ENCODE measurements around the gene CEP78. TPM values are rescaled to one million over a fixed set of nuclear protein-coding genes. Genes with fewer than 3 reads are reported as not detected.
"Not testable (repeated sequence)": the region's sequence is repeated elsewhere in the genome, so short reads cannot be mapped to it uniquely, and the experiment has no call there.

The CEP78 gene
- total RNA-seq, 2 experiments from 2014 or later: 10.5 to 12.1 TPM

DNA sequence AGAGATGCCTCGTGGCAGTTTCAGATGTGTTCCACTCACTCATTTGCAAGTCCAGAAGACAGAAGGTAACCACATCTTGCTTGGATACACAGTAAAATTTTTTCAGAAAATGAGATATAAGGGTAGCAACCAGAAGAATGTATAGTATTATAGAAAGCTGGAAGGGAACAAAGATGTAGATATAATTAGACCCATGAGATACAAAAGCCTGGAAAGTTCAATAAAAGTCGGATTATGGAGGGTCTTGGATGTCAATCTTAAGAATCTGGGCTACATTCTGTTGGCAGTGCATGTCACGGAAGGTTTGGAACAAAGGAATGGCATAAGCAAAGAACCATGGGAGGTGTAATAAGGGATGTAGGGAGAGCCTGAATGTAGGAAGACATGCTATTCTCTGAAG is 5.1 kb upstream of the CEP78 start:
- Mint-ChIP-seq H3K27me3 (peaks cover 8% of the 10 kb centered on the region), H3K27ac (no peak overlapping the region), H3K9me3 (no peaks in the 10 kb centered on the region), H3K4me3 (no peak overlapping the region), H3K4me1 (ENCODE audit: low read depth) (peaks cover 2% of the 10 kb centered on the region), H3K36me3 (ENCODE audit: low read depth) (peaks cover 2% of the 10 kb centered on the region)
- no peak for DNase-seq
- ChIA-PET POLR2A (interaction anchor here (0.5 kb wide), 1 partner anchor 1414 kb away, joined by 3 read pairs; no protein-coding TSS in a partner anchor), CTCF (no interaction called here)
- ATAC-seq (ENCODE audit: poor library complexity): no peak
- H3K27ac ChIP-seq (ENCODE audit: low read depth in 1 of 2, low read length in 2 of 2): no peak overlapping the region
- no peaks in the 10 kb centered on the region for H3K9me3 ChIP-seq (ENCODE audit: control insufficient read depth in 1 of 2, insufficient read depth in 1 of 2, low read length in 2 of 2)
- intact Hi-C loops (cut with DNase I, micrococcal nuclease): no loop called here
- H3K36me3 ChIP-seq (ENCODE audit: insufficient read depth, low read length): no peaks in the 10 kb centered on the region
- TF ChIP-seq, protein P1, sequence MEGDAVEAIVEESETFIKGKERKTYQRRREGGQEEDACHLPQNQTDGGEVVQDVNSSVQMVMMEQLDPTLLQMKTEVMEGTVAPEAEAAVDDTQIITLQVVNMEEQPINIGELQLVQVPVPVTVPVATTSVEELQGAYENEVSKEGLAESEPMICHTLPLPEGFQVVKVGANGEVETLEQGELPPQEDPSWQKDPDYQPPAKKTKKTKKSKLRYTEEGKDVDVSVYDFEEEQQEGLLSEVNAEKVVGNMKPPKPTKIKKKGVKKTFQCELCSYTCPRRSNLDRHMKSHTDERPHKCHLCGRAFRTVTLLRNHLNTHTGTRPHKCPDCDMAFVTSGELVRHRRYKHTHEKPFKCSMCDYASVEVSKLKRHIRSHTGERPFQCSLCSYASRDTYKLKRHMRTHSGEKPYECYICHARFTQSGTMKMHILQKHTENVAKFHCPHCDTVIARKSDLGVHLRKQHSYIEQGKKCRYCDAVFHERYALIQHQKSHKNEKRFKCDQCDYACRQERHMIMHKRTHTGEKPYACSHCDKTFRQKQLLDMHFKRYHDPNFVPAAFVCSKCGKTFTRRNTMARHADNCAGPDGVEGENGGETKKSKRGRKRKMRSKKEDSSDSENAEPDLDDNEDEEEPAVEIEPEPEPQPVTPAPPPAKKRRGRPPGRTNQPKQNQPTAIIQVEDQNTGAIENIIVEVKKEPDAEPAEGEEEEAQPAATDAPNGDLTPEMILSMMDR (IDR thresholded peaks at IDR 0.05): no peak
- H3K4me3 ChIP-seq (ENCODE audit: low read length): no peak overlapping the region
- peaks cover 5% of the 10 kb centered on the region for H3K4me1 ChIP-seq (ENCODE audit: insufficient read depth, low read length)
- H3K27me3 ChIP-seq (ENCODE audit: control insufficient read depth in 1 of 2, insufficient read depth in 2 of 2, low read length in 2 of 2): no peaks in the 10 kb centered on the region

DNA sequence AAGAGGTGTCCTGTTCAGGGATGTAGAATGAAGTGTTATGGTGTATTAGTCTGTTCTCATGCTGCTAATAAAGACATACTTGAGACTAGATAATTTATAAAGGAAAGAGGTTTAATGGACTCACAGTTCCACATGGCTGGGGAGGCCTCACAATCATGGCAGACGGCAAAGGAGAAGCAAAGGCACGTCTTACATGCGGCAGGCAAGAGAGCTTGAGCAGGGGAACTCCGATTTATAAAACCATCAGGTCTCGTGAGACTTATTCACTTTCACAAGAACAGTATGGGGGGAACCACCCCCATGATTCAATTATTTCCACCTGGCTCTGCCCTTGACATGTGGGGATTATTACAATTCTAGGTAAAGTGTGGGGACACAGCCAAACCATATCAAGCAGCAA is 3.4 kb upstream of the CEP78 start:
- intact Hi-C loops (cut with DNase I, micrococcal nuclease); DNase-seq; H3K36me3 ChIP-seq (ENCODE audit: insufficient read depth, low read length); H3K27ac Mint-ChIP-seq; H3K27me3 Mint-ChIP-seq; H3K4me3 ChIP-seq (ENCODE audit: low read length); H3K27me3 ChIP-seq (ENCODE audit: control insufficient read depth in 1 of 2, insufficient read depth in 2 of 2, low read length in 2 of 2); H3K4me3 Mint-ChIP-seq; CTCF ChIA-PET; H3K9me3 ChIP-seq (ENCODE audit: control insufficient read depth in 1 of 2, insufficient read depth in 1 of 2, low read length in 2 of 2); H3K9me3 Mint-ChIP-seq; H3K4me1 Mint-ChIP-seq (ENCODE audit: low read depth); POLR2A ChIA-PET; H3K27ac ChIP-seq (ENCODE audit: low read depth in 1 of 2, low read length in 2 of 2); ATAC-seq (ENCODE audit: poor library complexity); H3K36me3 Mint-ChIP-seq (ENCODE audit: low read depth): not testable (repeated sequence)
- H3K4me1 ChIP-seq (ENCODE audit: insufficient read depth, low read length): peaks cover 17% of the 10 kb centered on the region

DNA sequence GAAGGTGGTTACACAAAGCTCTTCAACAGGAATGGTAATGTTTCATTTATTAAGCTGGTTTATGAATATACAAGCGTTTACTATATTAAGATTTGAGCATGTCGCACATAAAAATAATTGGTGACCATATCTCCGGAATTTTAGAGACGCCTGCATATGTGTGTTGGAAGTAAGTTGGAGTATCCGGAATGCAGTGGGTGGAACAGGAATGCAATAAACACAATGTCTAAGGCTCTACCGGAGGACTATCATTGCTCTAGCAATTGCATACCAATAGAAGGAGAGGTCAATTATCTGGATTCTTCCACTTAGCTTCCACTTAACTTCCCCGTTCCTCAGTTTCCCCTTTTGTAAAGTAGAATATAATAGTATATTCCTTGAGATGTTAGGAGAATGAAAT is 1.1 kb upstream of the CEP78 start:
- H3K9me3 Mint-ChIP-seq: no peaks in the 10 kb centered on the region
- CTCF ChIA-PET: no interaction called here
- H3K36me3 Mint-ChIP-seq (ENCODE audit: low read depth): peaks cover 8% of the 10 kb centered on the region
- TF ChIP-seq, protein P1 (IDR thresholded peaks at IDR 0.05): no peak
- peaks cover 29% of the 10 kb centered on the region for H3K4me1 Mint-ChIP-seq (ENCODE audit: low read depth)
- ATAC-seq (ENCODE audit: poor library complexity): no peak
- Histone ChIP-seq H3K36me3 (ENCODE audit: insufficient read depth, low read length) (no peaks in the 10 kb centered on the region), H3K9me3 (ENCODE audit: control insufficient read depth in 1 of 2, insufficient read depth in 1 of 2, low read length in 2 of 2) (no peaks in the 10 kb centered on the region), H3K27ac (ENCODE audit: low read depth in 1 of 2, low read length in 2 of 2) (no peak overlapping the region), H3K4me1 (ENCODE audit: insufficient read depth, low read length) (peaks cover 30% of the 10 kb centered on the region), H3K27me3 (ENCODE audit: control insufficient read depth in 1 of 2, insufficient read depth in 2 of 2, low read length in 2 of 2) (no peaks in the 10 kb centered on the region), H3K4me3 (ENCODE audit: low read length) (peak overlapping the region; percentile 75)
- peak overlapping the region; percentile 90 for H3K27ac Mint-ChIP-seq
- intact Hi-C loops (cut with DNase I, micrococcal nuclease): loop anchor here in 1 of 2 experiments (2.0 to 5.0 kb wide), 2 partner anchors 62 to 1058 kb away; partner anchors contain the start of genes PSAT1 and VPS13A
- no peak for DNase-seq
- POLR2A ChIA-PET: interaction anchor here (0.8 kb wide), 1 partner anchor 34 kb away, joined by 6 read pairs; no protein-coding TSS in a partner anchor
- no peaks in the 10 kb centered on the region for H3K27me3 Mint-ChIP-seq
- H3K4me3 Mint-ChIP-seq: no peak overlapping the region

GRCh38 chr9:78235256-78235761 is 566 bp upstream of the CEP78 start:
- intact Hi-C loops (cut with DNase I, micrococcal nuclease): loop anchor here in 1 of 2 experiments (2.0 to 5.0 kb wide), 2 partner anchors 61 to 1058 kb away; partner anchors contain the start of genes PSAT1 and VPS13A
- CTCF ChIA-PET: no interaction called here
- TF ChIP-seq, protein P1 (IDR thresholded peaks at IDR 0.05): no peak

More at GRCh38 chr9:78235256-78235761, 566 bp upstream of the CEP78 start:
- Histone ChIP-seq H3K4me1 (ENCODE audit: insufficient read depth, low read length) (peaks cover 30% of the 10 kb centered on the region), H3K27me3 (ENCODE audit: control insufficient read depth in 1 of 2, insufficient read depth in 2 of 2, low read length in 2 of 2) (no peaks in the 10 kb centered on the region), H3K27ac (ENCODE audit: low read depth in 1 of 2, low read length in 2 of 2) (peak overlapping the region; percentile 18 to 72), H3K9me3 (ENCODE audit: control insufficient read depth in 1 of 2, insufficient read depth in 1 of 2, low read length in 2 of 2) (no peaks in the 10 kb centered on the region), H3K36me3 (ENCODE audit: insufficient read depth, low read length) (peaks cover 4% of the 10 kb centered on the region), H3K4me3 (ENCODE audit: low read length) (peak overlapping the region; percentile 75)
- peak; percentile 2 for ATAC-seq (ENCODE audit: poor library complexity)
- Mint-ChIP-seq H3K27me3 (no peaks in the 10 kb centered on the region), H3K27ac (peak overlapping the region; percentile 90), H3K36me3 (ENCODE audit: low read depth) (peaks cover 10% of the 10 kb centered on the region), H3K4me3 (no peak overlapping the region), H3K9me3 (no peaks in the 10 kb centered on the region), H3K4me1 (ENCODE audit: low read depth) (peaks cover 34% of the 10 kb centered on the region)
- POLR2A ChIA-PET: interaction anchor here (1.5 kb wide), 1 partner anchor 62 kb away, joined by 7 read pairs; the partner anchor contains the start of gene PSAT1
- DNase-seq: no peak
